BJ (cell line): ENCODE results near the gene PTPRE. TPM values are rescaled to one million over a fixed set of nuclear protein-coding genes. Genes with fewer than 3 reads are reported as not detected.

Experiments used
- CTCF ChIA-PET: fragments of 350-600 bp; formaldehyde crosslinking; extraction: SDS; loops from one replicate; lab custom pipeline; 2021; ENCODE audit warnings: antibody characterized with exemption, inconsistent platforms; lab: Yijun Ruan, JAX
- POLR2A ChIA-PET: fragments of 300-600 bp; sonication (Branson Sonifier 250); formaldehyde crosslinking; extraction: SDS; loops from one replicate; lab custom pipeline; 2021; ENCODE audit warnings: antibody characterized with exemption; lab: Charles Lee
- DNase-seq: peaks from one replicate; pipeline ENCODE4 v3.0.0-alpha.2; 2011; ENCODE audit warnings: low read depth
- H3K27me3 ChIP-seq: 2 replicates; pipeline ENCODE4 v1.6.0; 2011; ENCODE audit warnings: low read length; ENCODE audit not compliant: control insufficient read depth, insufficient read depth
- H3K36me3 ChIP-seq: 2 replicates; pipeline ENCODE4 v1.5.1; 2011; ENCODE audit warnings: low read length; ENCODE audit not compliant: control insufficient read depth, insufficient read depth
- H3K4me3 ChIP-seq: 2 replicates; pipeline ENCODE4 v1.5.1; 2011; ENCODE audit warnings: low read depth, mild to moderate bottlenecking, control low read depth, low read length
- CTCF ChIP-seq: IDR thresholded peaks from 2 replicates; pipeline ENCODE4 v1.5.1; 2011; ENCODE audit warnings: low read depth, mild to moderate bottlenecking, control low read depth, inconsistent platforms, low read length, moderate library complexity; ENCODE audit not compliant: insufficient read depth
- polyA plus RNA-seq: library from polyadenylated mRNA; depleted of rRNA; stranded (reverse); fragments of >200 nt; gene quantifications from 2 replicates; pipeline ENCODE4 v1.2.3, GENCODE V29; 2011

PTPRE gene
- polyA plus RNA-seq, 1 experiment: 0.09 TPM

GRCh38 chr10:127934383-127934782, 27.5 kb downstream of the PTPRE start:
- Histone ChIP-seq H3K36me3 (no peaks in the 10 kb centered on the region), H3K4me3 (no peak overlapping the region), H3K27me3 (no peaks in the 10 kb centered on the region)
- POLR2A ChIA-PET: no interaction called here
- no peak for DNase-seq
- TF ChIP-seq CTCF: no peak
- CTCF ChIA-PET: no interaction called here

GRCh38 chr10:127935071-127935561, 28.2 kb downstream of the PTPRE start:
- TF ChIP-seq CTCF: no peak
- no peak for DNase-seq
- Histone ChIP-seq H3K27me3 (no peaks in the 10 kb centered on the region), H3K4me3 (no peak overlapping the region), H3K36me3 (no peaks in the 10 kb centered on the region)
- ChIA-PET CTCF (no interaction called here), POLR2A (no interaction called here)

GRCh38 chr10:127937069-127937468, 30.2 kb downstream of the PTPRE start:
- DNase-seq: no peak
- ChIA-PET CTCF (interaction anchor here (0.5 to 1.2 kb wide), 2 partner anchors 30 to 78 kb away, joined by 3 read pairs; partner anchors contain the start of gene PTPRE), POLR2A (no interaction called here)
- no peak for TF ChIP-seq CTCF
- Histone ChIP-seq H3K36me3 (no peaks in the 10 kb centered on the region), H3K27me3 (no peaks in the 10 kb centered on the region), H3K4me3 (no peak overlapping the region)

- ChIA-PET CTCF (interaction anchor here (0.5 to 1.2 kb wide), 3 partner anchors 31 to 84 kb away, joined by 3 read pairs; partner anchors contain the start of gene PTPRE), POLR2A (no interaction called here)
These were observed 31.1 kb downstream of the PTPRE start for GRCh38 chr10:127937915-127938463.

More at GRCh38 chr10:127937915-127938463, 31.1 kb downstream of the PTPRE start:
- no peak for DNase-seq
- no peak for TF ChIP-seq CTCF
- H3K36me3 ChIP-seq: no peaks in the 10 kb centered on the region
- no peak overlapping the region for H3K4me3 ChIP-seq
- no peaks in the 10 kb centered on the region for H3K27me3 ChIP-seq
